ENCODE results near the gene WSCD2.

- no peak for TF ChIP-seq CTCF (IDR thresholded peaks at IDR 0.05; ENCODE audit: poor library complexity, severe bottlenecking)
- TF ChIP-seq EP300 (conservative IDR thresholded peaks at IDR 0.05; ENCODE audit: poor library complexity, severe bottlenecking): no peak
- no peak for TF ChIP-seq POLR2AphosphoS5 (IDR thresholded peaks at IDR 0.05)
These were observed 125.6 kb downstream of the WSCD2 start for GRCh38 chr12:108254517-108255251.

Measured in neural cell (in vitro differentiated cells).